Measurements from ENCODE around the gene DCLK2. TPM values are rescaled to one million over a fixed set of nuclear protein-coding genes. Genes with fewer than 3 reads are reported as not detected.

The DCLK2 gene
- total RNA-seq, 1 donor, result 13.0 TPM

DNA sequence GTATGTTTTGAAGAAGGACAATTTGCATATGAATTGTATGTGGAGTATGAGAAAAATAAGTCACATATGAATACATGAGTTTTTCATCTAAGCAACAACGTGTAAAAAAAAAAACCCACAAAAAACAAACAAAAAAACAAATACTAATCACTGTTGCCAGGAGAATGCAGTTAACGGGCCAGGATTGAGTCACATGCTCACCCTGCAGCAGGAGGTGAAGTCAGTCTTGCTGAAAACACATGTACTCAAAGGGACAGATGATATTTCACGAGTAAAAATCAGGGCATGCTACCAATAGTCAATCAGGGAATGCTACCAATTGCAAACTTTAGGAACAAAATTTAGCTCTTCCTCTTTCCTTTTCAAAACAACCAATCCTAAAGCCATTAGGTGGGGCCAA, 10.4 kb upstream of the DCLK2 start:
- H3K4me3 ChIP-seq (ENCODE audit: low read depth, low read length), result no peak overlapping the region
- TF ChIP-seq, protein P1, sequence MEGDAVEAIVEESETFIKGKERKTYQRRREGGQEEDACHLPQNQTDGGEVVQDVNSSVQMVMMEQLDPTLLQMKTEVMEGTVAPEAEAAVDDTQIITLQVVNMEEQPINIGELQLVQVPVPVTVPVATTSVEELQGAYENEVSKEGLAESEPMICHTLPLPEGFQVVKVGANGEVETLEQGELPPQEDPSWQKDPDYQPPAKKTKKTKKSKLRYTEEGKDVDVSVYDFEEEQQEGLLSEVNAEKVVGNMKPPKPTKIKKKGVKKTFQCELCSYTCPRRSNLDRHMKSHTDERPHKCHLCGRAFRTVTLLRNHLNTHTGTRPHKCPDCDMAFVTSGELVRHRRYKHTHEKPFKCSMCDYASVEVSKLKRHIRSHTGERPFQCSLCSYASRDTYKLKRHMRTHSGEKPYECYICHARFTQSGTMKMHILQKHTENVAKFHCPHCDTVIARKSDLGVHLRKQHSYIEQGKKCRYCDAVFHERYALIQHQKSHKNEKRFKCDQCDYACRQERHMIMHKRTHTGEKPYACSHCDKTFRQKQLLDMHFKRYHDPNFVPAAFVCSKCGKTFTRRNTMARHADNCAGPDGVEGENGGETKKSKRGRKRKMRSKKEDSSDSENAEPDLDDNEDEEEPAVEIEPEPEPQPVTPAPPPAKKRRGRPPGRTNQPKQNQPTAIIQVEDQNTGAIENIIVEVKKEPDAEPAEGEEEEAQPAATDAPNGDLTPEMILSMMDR (IDR thresholded peaks at IDR 0.05; ENCODE audit: insufficient read depth, low read depth, low read length), result no peak
- DNase-seq (ENCODE audit: low read depth), result no peak

DNA sequence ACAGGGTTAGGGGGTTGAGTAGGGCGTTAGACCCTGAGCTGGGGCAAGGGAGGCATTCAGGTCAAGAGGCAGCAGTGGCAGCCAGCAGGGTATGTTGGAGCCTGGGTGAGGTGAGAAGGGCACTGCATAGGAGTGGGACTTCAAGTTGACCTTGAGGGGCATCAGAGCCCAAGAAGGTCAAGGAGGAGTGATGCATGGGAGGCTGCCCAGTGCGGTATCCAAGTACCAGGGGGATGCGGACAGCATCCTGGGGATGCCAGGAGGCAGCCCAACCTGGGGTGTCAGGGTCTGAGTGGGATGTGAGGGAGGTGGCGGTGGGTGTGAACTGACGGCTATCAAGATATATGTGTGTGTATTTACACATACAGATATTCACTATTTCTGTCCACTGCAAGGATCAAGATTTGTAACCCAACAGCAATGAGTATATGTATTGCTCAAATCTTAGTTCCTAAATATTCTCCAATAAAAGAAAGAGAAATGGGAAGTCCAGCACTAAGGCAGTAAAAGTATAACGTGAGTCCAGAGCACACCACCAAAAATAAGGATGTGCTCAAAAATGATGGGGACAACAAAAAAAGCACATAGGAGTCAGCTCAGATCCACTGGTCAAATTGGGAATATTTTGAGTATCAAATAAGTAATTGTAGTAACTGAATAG, 9.8 kb upstream of the DCLK2 start:
- TF ChIP-seq, protein P1 (IDR thresholded peaks at IDR 0.05; ENCODE audit: insufficient read depth, low read depth, low read length), result no peak
- DNase-seq (ENCODE audit: low read depth), result no peak
- H3K4me3 ChIP-seq (ENCODE audit: low read depth, low read length), result no peak overlapping the region

DNA sequence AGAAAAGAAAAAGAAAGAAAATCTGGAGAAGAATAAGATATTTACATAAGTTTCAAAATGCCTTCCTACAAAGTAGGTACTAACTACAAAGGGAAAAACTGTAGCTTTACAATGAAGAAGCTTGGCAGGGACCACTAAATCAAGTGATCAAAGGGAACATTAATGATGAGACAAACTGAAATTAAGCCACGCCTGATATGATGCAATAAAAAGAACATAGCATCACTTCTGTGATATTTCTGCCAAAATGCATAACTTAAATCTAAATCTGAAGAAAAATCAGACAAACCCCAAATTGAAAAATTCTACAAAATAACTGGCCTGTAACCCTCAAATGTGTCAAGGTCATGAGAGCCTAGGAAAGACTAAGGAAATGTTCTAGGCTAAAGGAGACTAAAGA, 8.9 kb upstream of the DCLK2 start:
- TF ChIP-seq, protein P1 (IDR thresholded peaks at IDR 0.05; ENCODE audit: insufficient read depth, low read depth, low read length), result no peak
- no peak for DNase-seq (ENCODE audit: low read depth)
- no peak overlapping the region for H3K4me3 ChIP-seq (ENCODE audit: low read depth, low read length)

DNA sequence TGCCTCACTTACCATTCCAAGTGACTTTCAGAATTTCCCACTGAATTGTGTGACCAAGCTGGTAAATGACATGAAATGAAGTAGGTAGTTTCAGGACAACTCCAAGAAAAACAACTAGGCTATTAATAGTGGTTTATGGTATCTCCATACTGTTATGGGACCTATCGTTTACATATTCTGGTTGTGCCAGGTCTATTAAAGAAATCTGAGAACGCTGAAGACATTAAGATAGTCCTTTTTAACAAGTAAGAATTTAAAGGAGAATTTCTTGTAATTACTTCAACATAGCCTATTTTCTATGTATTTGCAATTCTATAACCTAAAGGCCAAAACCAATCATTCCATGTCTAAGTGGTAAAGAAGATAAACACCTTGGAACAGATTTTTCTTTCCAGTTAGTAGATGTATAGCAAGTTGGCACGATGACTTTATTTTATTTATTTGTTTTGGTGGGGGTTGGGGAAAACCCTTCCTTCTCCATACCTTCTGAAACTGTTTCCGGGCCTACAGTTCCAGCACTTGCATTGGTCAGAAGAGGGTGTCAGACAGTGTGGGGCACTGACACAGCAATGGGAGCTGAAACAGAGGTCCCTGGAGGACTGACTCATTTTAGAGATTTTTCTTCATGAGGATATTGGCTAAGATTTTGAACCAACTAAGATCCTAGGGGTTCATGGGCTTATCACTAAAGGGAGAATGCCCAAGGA, 7.6 kb upstream of the DCLK2 start:
- no peak overlapping the region for H3K4me3 ChIP-seq (ENCODE audit: low read depth, low read length)
- TF ChIP-seq, protein P1 (IDR thresholded peaks at IDR 0.05; ENCODE audit: insufficient read depth, low read depth, low read length), result no peak
- DNase-seq (ENCODE audit: low read depth), result no peak

DNA sequence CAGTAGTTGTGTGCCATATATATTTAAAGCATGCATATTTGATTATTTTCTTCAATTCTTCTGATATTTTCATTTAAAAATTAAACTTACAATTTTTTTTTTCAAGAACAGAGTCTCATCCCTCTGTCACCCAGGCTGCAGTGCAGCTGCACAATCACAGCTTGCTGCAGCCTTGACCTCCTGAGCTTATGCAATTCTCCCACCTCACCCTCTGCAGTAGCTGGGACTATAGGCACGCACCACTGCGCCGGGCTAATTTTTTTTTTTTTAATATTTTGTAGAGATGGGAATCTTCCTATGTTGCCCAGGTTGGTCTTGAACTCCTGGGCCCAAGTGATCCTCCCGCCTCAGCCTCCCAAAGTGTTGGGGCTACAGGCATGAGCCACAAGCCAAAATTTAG, 5.8 kb upstream of the DCLK2 start:
- H3K4me3 ChIP-seq (ENCODE audit: low read depth, low read length), result no peak overlapping the region
- TF ChIP-seq, protein P1 (IDR thresholded peaks at IDR 0.05; ENCODE audit: insufficient read depth, low read depth, low read length), result no peak
- DNase-seq (ENCODE audit: low read depth), result no peak

DNA sequence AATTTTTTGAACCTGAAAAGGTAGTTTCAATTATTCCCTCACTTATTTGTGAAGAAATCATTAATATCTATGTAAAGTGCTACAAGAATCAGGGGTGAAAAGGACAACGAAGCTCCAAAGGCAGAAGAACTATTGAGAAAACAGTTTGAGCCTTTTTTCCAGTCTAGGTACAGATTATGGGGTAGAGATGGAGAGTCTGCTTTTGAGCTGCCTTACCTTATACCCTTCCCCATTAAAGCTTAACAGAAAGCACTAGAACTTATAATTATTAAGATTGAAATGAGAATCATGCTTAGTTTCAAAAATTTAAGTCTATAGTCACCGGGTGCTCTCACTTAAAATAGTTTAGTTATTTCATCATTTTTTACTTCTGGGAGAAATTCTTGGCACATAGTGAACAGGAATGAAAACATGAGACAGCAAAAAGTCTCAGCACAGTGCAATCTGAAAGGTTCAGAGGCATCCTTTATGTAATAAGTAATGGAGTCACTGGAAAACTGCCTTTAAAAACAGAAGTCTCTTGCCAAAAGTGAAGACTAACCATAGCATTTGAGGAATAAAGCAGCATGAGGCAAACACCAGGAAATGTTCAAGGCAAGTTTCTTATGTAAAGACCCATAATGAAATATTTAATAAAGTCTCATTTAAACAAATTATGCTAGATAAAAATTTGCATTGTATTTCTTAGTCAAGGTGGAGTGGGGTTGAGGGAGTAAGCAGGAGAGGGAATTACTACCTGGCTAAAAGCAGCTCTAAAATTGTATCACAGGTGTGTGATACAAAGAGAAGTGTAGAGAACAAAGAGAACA, 5.1 kb upstream of the DCLK2 start:
- H3K4me3 ChIP-seq (ENCODE audit: low read depth, low read length), result no peak overlapping the region
- TF ChIP-seq, protein P1 (IDR thresholded peaks at IDR 0.05; ENCODE audit: insufficient read depth, low read depth, low read length), result no peak
- DNase-seq (ENCODE audit: low read depth), result peak; percentile 88

Data from fibroblast of villous mesenchyme (primary cell).